ENCODE data around the gene CIAO2B. TPM values are rescaled to one million over a fixed set of nuclear protein-coding genes. Genes with fewer than 3 reads are reported as not detected.
"Not testable (repeated sequence)": the region's sequence is repeated elsewhere in the genome, so short reads cannot be mapped to it uniquely, and the experiment has no call there.

The CIAO2B gene
- total RNA-seq, 2 donors from 2014 or later: 153 to 167 TPM

DNA sequence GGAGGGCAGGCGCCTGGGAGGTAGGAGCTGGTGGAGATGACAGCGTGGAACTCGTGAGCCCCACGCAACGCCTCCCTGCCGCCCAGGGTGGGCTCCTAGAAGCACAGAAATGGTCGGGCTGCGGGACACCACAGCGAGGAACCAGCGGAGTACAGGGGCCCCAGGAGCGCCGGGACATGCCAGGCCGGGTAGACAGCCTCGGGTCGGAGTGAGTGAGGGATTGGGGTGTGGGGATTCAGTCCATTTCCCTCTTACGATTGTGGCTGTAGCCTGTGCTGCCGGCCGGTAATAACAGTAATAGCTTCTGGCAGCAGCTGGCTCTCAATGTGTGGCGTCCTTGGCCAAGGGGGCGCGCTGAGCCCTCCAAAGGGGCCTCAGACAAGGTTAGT is 14.6 kb upstream of the CIAO2B start:
- no peak for ATAC-seq (replicated peaks)
- H3K36me3 Mint-ChIP-seq (ENCODE audit: low read depth): no peaks in the 10 kb centered on the region
- peaks cover 34% of the 10 kb centered on the region for H3K27me3 Mint-ChIP-seq
- peaks cover 5% of the 10 kb centered on the region for H3K9me3 Mint-ChIP-seq
- peak overlapping the region; percentile 86 for H3K4me3 Mint-ChIP-seq
- H3K4me1 Mint-ChIP-seq: peaks cover 9% of the 10 kb centered on the region
- H3K27ac Mint-ChIP-seq: no peak overlapping the region

DNA sequence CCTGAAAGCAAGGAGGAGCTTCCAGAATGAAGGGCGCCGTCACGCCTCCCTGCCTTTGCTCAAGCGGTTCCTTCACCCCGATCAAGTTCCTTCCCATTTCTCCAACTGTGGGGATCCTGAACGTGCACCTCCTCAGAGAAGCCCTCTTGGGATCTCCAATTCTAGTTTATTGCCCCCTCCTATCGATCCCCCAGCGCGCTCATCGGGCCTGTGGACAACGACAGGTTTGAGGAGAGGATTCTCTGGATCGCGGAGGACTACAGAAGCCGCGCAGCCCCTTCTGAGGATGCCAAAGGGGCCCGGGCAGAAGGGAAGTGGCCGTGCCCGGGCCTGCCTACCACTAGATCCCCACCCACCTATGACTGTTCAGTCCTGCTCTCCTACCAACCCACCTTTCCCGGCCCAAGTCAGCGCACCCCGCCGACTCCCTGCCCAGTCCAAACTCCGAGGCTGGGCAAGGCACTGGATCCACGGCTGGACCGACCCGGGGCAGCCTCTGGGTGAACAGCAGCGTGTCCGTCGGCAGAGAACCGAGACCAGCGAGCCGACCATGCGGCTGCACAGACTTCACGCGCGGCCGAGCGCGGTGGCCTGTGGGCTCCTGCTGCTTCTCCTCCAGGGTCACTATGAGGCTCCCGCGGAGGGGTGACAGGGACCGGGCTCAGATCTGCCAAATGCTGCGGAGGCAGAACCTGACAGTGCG is 14.1 kb upstream of the CIAO2B start:
- Mint-ChIP-seq H3K27me3 (peaks cover 31% of the 10 kb centered on the region), H3K9me3 (peaks cover 5% of the 10 kb centered on the region), H3K36me3 (ENCODE audit: low read depth) (peaks cover under 1% of the 10 kb centered on the region), H3K4me3 (peak overlapping the region; percentile 86), H3K27ac (no peak overlapping the region), H3K4me1 (peaks cover 9% of the 10 kb centered on the region)
- peak; percentile 14 for ATAC-seq (replicated peaks)

DNA sequence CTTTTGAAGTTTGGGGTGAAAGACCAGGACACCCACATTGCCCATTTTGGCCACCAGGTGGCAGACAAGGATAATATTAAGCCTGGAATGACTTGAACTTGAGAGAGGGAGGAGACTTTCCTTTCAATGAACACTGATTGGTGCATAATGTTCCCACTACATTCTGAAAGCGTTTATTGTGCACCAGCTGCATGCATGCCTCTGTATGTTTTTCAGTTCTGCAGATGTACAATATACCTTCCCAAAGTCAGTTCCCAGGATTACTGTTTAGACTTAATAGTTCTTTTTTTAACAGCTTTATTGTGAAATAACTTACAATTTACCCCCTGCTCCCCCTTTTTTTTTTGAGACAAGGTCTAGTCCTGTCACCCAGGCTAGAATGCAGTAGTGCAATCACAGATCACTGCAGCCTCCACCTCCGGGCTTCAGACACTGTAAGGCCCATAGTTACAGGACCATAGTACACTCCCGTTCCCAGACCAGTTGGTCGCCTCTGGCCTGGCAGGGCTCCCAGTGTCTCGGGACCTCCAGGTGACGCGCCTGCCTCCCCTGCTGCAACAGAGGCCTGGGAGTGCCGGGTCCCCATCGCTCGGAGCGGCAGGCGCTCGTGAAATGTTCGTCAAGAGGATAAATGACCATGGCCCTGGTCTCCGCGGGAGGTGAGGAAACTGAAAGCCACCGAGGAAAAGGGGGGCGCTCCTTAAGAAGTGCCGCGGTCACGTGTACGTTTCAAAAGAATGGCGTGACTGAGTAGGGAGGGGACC is 13.3 kb upstream of the CIAO2B start:
- Mint-ChIP-seq H3K36me3 (ENCODE audit: low read depth) (peaks cover 8% of the 10 kb centered on the region), H3K4me1 (peaks cover 9% of the 10 kb centered on the region), H3K4me3 (peak overlapping the region; percentile 86), H3K27ac (peak overlapping the region; percentile 18), H3K27me3 (peaks cover 27% of the 10 kb centered on the region), H3K9me3 (peaks cover 5% of the 10 kb centered on the region)
- peak; percentile 89 for ATAC-seq (replicated peaks)

DNA sequence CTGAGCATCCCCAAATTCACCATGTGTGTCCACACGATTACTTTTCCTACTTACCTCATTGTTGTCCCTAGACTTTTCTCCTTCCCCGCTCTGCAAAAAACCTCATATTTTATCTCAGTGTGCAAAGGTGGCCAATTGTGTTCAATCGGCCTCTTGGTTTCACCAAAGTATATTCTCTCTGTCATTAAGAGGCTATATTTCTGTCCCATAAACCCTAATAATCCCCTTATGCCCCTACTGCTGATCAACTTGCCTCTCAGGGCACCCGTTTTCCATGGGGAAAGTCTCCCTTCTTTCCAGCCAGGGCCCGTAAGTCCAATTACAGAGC is 12.7 kb upstream of the CIAO2B start:
- peaks cover 5% of the 10 kb centered on the region for H3K9me3 Mint-ChIP-seq
- H3K4me3 Mint-ChIP-seq: peak overlapping the region; percentile 86
- peaks cover 9% of the 10 kb centered on the region for H3K4me1 Mint-ChIP-seq
- ATAC-seq (replicated peaks): no peak
- H3K27ac Mint-ChIP-seq: peak overlapping the region; percentile 18
- peaks cover 27% of the 10 kb centered on the region for H3K27me3 Mint-ChIP-seq
- peaks cover 14% of the 10 kb centered on the region for H3K36me3 Mint-ChIP-seq (ENCODE audit: low read depth)

DNA sequence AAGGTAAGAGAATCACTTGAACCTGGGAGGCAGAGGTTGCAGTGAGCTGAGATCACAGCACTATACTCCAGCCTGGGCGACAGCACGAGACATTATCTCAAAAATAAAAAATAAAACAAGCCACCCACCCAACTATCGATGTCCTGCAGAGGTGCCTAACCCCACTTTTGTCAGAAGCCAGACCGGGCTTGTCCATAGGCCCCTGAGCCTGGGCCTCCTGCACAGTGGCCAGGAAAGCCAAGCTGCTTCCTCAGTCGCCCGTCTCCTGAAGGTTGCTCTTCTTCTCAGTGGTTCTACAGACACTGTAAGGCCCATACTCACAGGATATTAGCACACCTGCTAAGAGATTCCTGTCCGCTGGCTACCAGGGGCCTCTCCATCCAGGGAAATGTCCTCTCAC is 12.3 kb upstream of the CIAO2B start:
- Mint-ChIP-seq H3K27me3 (peaks cover 23% of the 10 kb centered on the region), H3K27ac (no peak overlapping the region), H3K36me3 (ENCODE audit: low read depth) (peaks cover 17% of the 10 kb centered on the region), H3K4me3 (no peak overlapping the region), H3K9me3 (peaks cover 3% of the 10 kb centered on the region), H3K4me1 (peaks cover 9% of the 10 kb centered on the region)
- no peak for ATAC-seq (replicated peaks)

DNA sequence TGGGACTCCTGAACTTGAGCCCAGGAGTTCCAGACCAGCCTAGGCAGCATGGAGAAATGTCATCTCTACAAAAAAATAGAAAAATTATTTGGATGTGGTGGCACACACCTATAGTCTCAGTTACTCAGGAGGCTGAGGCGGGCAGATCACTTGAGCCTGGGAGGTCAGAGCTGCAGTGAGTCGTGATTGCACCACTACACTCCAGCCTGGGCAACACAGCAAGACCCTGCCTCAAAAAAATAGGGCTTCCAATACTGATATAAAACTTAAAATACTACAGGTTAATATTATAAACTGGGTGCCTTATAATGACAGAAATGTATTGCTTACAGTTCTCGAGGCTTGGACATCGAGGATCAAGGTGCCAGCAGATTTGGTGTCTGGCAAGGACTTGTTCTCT is 11.7 kb upstream of the CIAO2B start:
- H3K4me3 Mint-ChIP-seq: no peak overlapping the region

DNA sequence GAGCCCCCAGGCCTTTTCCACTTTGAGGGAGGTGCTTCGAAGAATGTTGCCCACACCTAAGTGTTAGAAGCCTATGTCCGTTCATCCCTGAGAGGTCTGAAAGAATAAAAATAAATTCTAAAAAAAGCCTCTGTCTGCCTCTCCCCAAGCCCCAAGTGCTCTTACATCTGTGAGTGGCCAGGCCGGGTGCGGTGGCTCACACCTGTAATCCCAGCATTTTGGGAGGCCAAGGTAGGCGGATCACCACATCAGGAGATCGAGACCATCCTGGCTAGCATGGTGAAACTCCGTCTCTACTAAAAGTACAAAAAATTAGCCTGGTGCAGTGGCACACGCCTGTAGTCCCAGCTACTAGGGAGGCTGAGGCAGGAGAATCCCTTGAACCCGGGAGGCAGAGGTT is 10.8 kb upstream of the CIAO2B start:
- peaks cover 29% of the 10 kb centered on the region for H3K36me3 Mint-ChIP-seq (ENCODE audit: low read depth)
- not testable (repeated sequence) for ATAC-seq (replicated peaks); H3K4me1 Mint-ChIP-seq; H3K4me3 Mint-ChIP-seq; H3K9me3 Mint-ChIP-seq; H3K27ac Mint-ChIP-seq
- H3K27me3 Mint-ChIP-seq: peaks cover 16% of the 10 kb centered on the region

More for the DNA sequence above, 11.7 kb upstream of the CIAO2B start:
- Mint-ChIP-seq H3K9me3 (no peaks in the 10 kb centered on the region), H3K4me1 (peaks cover 9% of the 10 kb centered on the region), H3K36me3 (ENCODE audit: low read depth) (peaks cover 24% of the 10 kb centered on the region), H3K27ac (no peak overlapping the region), H3K27me3 (peaks cover 19% of the 10 kb centered on the region)
- ATAC-seq (replicated peaks): no peak

DNA sequence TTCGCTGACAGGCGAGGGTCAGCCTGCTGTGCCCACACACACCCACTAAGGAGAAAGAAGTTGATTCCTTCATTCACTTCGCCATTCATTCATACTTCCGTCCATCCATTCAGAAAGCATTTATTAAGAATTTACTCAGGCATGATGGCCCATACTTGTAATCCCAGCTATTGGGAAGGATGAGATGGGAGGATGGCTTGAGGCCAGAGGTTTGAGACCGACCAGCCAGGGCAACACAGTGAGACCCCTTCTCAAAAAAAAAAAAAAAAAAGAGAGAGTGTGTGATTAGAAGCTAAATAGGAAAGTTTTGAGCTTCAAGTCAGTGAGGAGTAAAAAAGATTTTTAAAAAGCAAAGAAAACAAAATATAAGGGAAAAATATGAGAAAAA is 9.8 kb upstream of the CIAO2B start:
- Mint-ChIP-seq H3K4me3 (no peak overlapping the region), H3K4me1 (peaks cover 9% of the 10 kb centered on the region), H3K27ac (no peak overlapping the region), H3K36me3 (ENCODE audit: low read depth) (peaks cover 34% of the 10 kb centered on the region), H3K9me3 (no peaks in the 10 kb centered on the region), H3K27me3 (peaks cover 10% of the 10 kb centered on the region)
- ATAC-seq (replicated peaks): no peak

DNA sequence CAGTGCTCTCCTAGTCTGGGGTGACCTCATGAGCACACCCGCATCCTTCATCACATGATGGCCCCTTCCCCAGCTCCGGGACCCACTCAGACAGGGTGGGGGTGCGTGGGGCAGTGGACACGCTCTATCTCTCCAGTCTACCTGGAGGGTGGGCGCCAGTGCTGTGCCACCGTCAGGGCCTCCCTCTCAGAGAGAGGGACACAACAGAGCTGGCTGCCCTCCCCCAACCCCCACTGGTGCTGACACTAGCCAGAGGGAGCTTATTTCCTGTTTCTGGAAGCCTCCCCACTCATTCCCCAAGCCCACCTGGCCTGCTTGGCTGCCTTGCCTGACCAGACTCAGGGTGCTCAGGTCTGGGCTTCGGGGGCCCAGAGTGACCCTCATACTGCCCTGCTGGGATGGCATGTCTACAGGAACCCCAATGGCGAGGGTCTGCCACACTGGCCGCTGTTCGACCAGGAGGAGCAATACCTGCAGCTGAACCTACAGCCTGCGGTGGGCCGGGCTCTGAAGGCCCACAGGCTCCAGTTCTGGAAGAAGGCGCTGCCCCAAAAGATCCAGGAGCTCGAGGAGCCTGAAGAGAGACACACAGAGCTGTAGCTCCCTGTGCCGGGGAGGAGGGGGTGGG is 9.3 kb upstream of the CIAO2B start:
- H3K27ac Mint-ChIP-seq: no peak overlapping the region
- H3K36me3 Mint-ChIP-seq (ENCODE audit: low read depth): peaks cover 34% of the 10 kb centered on the region
- peaks cover 9% of the 10 kb centered on the region for H3K4me1 Mint-ChIP-seq
- no peak overlapping the region for H3K4me3 Mint-ChIP-seq
- H3K27me3 Mint-ChIP-seq: peaks cover 5% of the 10 kb centered on the region
- H3K9me3 Mint-ChIP-seq: no peaks in the 10 kb centered on the region
- ATAC-seq (replicated peaks): no peak

DNA sequence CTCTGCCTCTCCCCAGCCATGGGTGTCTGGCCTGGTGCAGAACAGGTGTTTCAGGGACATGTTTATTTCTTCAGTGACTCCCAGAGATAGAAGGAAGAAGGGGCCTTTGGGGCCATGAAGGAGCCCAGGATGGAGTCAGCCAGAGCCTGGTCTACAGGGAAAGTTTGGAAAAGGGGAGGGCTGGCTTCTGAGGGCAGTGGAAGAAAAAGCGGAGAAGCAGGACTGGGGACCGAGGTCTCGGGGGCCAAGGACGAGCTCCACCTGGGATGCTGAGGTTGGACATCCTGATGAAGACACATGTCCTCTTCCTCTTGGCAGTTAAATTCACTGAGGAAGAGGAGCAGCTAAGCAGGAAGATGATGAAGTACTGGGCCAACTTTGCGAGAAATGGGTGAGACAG is 8.8 kb upstream of the CIAO2B start:
- Mint-ChIP-seq H3K4me3 (no peak overlapping the region), H3K4me1 (peaks cover 9% of the 10 kb centered on the region), H3K9me3 (no peaks in the 10 kb centered on the region), H3K27ac (no peak overlapping the region), H3K27me3 (no peaks in the 10 kb centered on the region), H3K36me3 (ENCODE audit: low read depth) (peaks cover 34% of the 10 kb centered on the region)
- no peak for ATAC-seq (replicated peaks)

DNA sequence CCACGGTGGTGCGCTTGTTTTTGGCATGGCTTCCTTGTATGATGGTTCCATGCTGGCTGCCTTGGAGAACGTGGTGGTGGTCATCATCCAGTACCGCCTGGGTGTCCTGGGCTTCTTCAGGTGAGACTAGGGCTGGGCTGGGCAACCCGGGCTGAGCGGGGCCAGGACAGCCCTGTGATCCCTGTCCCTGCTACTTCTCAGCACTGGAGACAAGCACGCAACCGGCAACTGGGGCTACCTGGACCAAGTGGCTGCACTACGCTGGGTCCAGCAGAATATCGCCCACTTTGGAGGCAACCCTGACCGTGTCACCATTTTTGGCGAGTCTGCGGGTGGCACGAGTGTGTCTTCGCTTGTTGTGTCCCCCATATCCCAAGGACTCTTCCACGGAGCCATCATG is 6.0 kb upstream of the CIAO2B start:
- peaks cover 53% of the 10 kb centered on the region for H3K36me3 Mint-ChIP-seq (ENCODE audit: low read depth)

DNA sequence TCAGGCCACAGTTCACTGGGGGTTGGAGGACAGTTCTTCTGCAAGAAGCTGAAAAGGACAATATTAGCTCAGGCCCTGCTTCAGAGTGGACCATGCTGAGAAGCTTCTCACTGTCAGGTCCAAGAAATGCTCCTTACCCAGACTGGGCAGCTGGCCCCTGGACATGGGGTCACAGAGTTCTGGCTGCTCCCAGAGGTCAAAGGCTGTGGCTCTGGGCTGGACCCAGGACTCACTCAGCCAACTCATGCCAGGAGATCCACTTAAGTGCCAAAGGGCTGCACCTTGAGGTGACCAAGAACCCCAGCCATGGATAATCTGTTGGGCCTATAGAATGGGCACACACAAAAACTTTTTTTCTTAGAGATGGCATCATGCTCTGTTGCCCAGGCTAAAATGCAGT is 5.2 kb upstream of the CIAO2B start:
- Mint-ChIP-seq H3K36me3 (ENCODE audit: low read depth) (peaks cover 62% of the 10 kb centered on the region), H3K4me3 (no peak overlapping the region), H3K27me3 (no peaks in the 10 kb centered on the region), H3K9me3 (no peaks in the 10 kb centered on the region), H3K4me1 (peaks cover 8% of the 10 kb centered on the region), H3K27ac (peak overlapping the region; percentile 38)
- ATAC-seq (replicated peaks): no peak

More for the DNA sequence above, 6.0 kb upstream of the CIAO2B start:
- Mint-ChIP-seq H3K9me3 (no peaks in the 10 kb centered on the region), H3K4me1 (peaks cover 8% of the 10 kb centered on the region), H3K4me3 (no peak overlapping the region), H3K27me3 (no peaks in the 10 kb centered on the region), H3K27ac (no peak overlapping the region)
- ATAC-seq (replicated peaks): no peak

DNA sequence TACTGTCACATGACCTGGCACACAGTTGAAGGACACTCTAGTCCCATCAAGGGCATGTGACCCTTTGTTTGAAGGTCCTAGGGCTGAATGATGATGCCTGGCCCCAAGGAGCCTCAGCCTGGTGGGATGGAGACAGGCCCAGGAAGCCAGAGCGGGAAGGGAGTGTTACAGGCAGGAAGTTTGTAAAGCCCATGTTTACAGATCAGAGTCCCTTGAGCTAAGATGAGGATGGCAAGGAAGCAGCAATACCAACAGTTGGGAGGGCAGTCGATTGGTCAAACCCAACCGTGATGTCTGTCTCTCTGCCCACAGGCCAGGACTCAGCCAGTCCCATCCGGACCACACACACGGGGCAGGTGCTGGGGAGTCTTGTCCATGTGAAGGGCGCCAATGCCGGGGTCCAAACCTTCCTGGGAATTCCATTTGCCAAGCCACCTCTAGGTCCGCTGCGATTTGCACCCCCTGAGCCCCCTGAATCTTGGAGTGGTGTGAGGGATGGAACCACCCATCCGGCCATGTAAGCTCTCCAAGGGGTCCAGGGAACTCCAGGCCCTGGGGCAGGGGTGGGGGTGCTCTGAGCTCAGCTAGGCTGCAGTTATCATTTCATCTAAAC is 3.6 kb upstream of the CIAO2B start:
- H3K27ac Mint-ChIP-seq: no peak overlapping the region
- no peaks in the 10 kb centered on the region for H3K27me3 Mint-ChIP-seq
- H3K4me3 Mint-ChIP-seq: peak overlapping the region; percentile 98
- no peaks in the 10 kb centered on the region for H3K9me3 Mint-ChIP-seq
- no peak for ATAC-seq (replicated peaks)
- peaks cover 19% of the 10 kb centered on the region for H3K4me1 Mint-ChIP-seq
- H3K36me3 Mint-ChIP-seq (ENCODE audit: low read depth): peaks cover 72% of the 10 kb centered on the region

DNA sequence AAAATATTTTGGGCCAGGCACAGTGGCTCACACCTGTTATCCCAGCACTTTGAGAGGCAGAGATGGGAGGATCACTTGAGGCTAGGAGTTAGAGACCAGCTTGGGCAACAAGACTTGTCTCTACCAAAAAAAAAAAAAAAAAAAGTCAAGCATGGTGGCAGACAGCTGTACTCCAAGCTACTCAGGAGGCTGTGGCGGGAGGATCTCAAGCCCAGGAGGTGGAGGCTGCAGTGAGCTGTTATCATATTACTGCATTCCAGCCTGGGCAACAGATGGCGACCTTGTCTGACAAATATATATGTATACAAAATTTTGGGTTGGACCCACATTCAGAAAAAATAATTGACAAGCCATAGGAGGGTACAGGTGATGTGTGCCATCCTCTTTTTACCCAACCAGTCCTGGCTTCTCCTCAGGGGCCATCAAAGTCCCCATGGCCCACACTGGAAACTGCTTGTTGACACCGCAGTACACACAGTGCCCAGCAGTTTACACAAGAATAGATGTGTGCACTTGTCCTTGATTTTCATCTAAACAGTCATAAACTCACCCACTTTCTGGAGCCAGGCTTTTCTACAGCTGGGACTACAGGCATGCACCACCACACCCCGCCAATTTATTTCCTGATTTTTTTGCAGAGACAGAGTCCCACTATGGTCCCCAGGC is 2.8 kb upstream of the CIAO2B start:
- Mint-ChIP-seq H3K4me3 (peak overlapping the region; percentile 98), H3K27ac (peak overlapping the region; percentile 68), H3K9me3 (no peaks in the 10 kb centered on the region), H3K36me3 (ENCODE audit: low read depth) (peaks cover 72% of the 10 kb centered on the region), H3K4me1 (peaks cover 27% of the 10 kb centered on the region), H3K27me3 (no peaks in the 10 kb centered on the region)
- no peak for ATAC-seq (replicated peaks)
